Fibroblast of villous mesenchyme (primary cell): ENCODE data around the gene NCKAP5. TPM values are rescaled to one million over a fixed set of nuclear protein-coding genes. Genes with fewer than 3 reads are reported as not detected.

Experiments
- DNase-seq: peaks from one replicate; pipeline ENCODE4 v3.0.0-alpha.2; 2010; ENCODE audit warnings: low read depth
- H3K4me3 ChIP-seq: 2 replicates; pipeline ENCODE4 v1.5.1; 2011; ENCODE audit warnings: low read depth, mild to moderate bottlenecking, low read length
- CTCF ChIP-seq: IDR thresholded peaks from 2 replicates; pipeline ENCODE4 v1.5.1; 2012; ENCODE audit warnings: low read depth, mild to moderate bottlenecking, low read length; ENCODE audit not compliant: insufficient read depth
- total RNA-seq: library from RNA; depleted of rRNA; stranded (reverse); fragments of >200 nt; gene quantifications from 2 replicates; pipeline ENCODE4 v1.2.3, GENCODE V29; 2012

The NCKAP5 gene
- total RNA-seq, 1 donor = 47.9 TPM

GRCh38 chr2:133503323-133503722, 64.9 kb downstream of the NCKAP5 start:
- H3K4me3 ChIP-seq = no peak overlapping the region
- DNase-seq = no peak
- TF ChIP-seq CTCF = no peak

- no peak overlapping the region for H3K4me3 ChIP-seq
- no peak for TF ChIP-seq CTCF
- no peak for DNase-seq
Observed at GRCh38 chr2:133502678-133503077, 65.6 kb downstream of the NCKAP5 start.

- DNase-seq = no peak
- TF ChIP-seq CTCF = no peak
- no peak overlapping the region for H3K4me3 ChIP-seq
Observed at GRCh38 chr2:133500917-133501316, 67.3 kb downstream of the NCKAP5 start.

- TF ChIP-seq CTCF = no peak
- no peak for DNase-seq
- no peak overlapping the region for H3K4me3 ChIP-seq
Observed at GRCh38 chr2:133498662-133499585, 69.3 kb downstream of the NCKAP5 start.

GRCh38 chr2:133497951-133498565, 70.2 kb downstream of the NCKAP5 start:
- DNase-seq = no peak
- H3K4me3 ChIP-seq = no peak overlapping the region
- TF ChIP-seq CTCF = no peak

- no peak overlapping the region for H3K4me3 ChIP-seq
- TF ChIP-seq CTCF = no peak
- peak; percentile 12 for DNase-seq
Observed at GRCh38 chr2:133497270-133497893, 70.9 kb downstream of the NCKAP5 start.
